CD4-positive, alpha-beta T cell treated with Interleukin-10 for 1 hour (primary cell): ENCODE measurements around the gene P2RY8.
"Not testable (repeated sequence)": the region's sequence is repeated elsewhere in the genome, so short reads cannot be mapped to it uniquely, and the experiment has no call there.

Experiments
- DNase-seq: peaks from one replicate; pipeline ENCODE4 v3.0.0-alpha.2; 2020

The P2RY8 gene

DNA sequence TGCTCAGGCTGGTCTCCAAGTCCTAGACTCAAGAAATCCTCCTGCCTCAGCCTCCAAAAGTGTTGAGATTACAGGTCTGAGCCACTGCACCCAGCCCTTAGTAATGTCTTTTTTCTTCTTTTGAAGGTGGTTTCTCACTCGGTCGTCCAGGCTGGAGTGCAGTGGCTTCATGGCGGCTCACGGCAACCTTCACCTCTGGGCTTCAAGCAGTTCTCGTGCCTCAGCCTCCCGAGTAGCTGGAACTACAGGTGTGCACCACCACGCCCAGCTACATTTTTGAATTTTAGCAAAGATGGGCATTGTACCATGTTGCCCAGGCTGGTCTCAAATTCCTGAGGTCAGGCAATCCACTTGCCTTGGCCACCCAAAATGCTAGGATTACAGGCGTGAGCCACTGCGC is 52.0 kb downstream of the P2RY8 start:
- no peak for DNase-seq

DNA sequence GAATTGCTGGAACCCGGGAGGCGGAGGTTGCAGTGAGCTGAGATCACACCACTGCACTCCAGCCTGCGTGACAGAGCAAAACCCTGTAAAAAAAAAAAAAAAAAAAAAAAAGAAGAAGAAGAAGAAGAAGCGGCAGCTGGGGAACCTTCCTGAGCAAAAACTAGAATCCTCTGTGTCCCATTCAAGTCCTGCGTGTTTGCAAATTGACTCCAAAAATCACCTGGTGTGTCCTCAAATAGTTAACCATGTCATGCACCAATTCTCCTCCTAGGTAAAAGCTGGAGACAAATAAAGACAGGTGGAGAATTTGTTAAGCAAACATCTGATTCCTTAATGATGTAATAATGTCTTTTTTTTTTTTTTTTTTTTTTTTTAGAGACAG is 52.4 kb downstream of the P2RY8 start:
- no peak for DNase-seq

DNA sequence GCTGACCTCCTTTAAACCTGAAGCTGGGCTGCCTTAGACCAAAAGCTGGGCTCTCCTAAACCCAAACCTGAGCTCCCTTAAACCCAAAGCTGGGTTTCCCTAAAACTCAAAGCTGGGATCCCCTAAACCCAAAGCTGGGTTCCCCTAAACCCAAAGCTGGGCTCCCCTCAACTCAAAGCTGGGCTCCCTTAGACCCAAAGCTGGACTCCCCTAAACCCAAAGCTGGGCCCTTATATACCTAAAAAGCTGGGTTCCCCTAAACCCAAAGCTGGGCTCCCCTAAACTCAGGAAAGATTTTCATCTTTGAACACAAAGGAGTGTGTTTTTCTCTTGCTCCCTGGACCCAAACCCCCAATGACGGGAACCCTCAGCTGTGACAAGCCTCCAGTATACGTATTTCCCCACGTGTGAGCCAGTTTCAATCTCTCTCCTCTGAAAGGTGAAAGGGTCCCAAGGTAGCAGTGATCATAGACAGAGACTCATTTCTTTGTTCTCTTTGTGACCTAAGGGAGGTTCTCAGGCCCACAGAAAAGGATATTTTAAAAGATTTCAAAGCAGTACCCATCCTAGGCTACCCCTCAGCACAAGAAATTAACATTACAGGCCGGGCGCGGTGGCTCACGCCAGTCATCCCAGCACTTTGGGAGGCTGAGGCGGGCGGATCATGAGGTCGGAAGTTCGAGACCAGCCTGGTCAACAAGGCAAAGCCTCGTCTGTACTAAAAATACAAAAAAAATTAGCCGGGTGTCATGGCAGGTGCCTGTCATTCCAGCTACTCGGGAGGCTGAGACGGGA is 52.9 kb downstream of the P2RY8 start:
- no peak for DNase-seq

DNA sequence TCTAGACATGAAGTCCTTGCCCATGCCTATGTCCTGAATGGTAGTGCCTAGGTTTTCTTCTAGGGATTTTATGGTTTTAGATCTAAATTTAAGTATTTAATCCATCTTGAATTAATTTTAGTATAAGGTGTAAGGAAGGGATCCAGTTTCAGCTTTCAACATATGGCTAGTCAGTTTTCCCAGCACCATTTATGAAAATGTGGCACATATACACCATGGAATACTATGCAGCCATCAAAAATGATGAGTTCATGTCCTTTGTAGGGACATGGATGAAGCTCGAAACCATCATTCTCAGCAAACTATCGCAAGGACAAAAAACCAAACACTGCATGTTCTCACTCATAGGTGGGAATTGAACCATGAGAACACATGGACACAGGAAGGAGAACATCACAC is 54.5 kb downstream of the P2RY8 start:
- DNase-seq = not testable (repeated sequence)

DNA sequence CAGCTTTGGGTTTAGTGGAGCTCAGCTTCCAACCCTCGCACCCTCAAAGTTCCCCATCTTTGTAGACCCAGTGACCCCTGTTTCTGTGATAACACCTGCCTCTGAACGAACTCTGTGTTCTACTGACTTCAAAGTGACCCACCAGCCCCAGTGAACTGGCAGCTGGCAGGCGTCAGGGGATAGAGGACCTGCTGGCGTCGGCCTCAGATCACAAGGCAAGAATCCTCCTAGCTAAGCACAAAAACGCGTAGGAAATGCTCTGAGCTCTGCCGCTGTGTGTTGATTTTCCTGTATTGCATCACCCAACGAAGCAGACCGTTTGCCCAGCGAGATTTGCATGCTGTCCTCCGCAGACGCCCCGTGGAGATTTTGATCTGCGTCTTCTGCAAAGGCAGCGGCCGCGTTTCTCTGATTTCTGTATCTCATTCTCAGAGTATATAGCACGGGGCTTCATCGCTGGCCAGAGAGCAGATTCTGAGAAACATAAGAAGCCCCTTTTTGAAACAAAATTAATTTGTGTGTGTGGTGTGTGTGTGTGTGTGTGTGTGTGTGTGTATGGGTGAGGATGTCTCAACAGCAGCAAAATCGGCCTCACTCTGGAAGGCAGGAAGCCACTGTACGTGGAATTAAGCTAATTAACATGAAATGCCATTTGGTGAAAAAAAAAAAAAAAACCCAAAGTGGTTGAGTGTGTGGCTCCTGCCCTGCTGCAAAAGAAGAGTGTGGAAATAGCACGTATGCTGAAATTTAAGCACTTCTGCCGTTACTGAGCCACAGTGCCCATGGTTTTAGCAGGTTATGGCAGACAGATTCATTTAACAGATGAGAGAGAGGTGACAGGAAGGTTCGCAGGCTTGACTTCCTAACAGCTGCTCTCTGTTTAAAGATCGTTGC is 55.1 kb downstream of the P2RY8 start:
- peak; percentile 82 for DNase-seq

DNA sequence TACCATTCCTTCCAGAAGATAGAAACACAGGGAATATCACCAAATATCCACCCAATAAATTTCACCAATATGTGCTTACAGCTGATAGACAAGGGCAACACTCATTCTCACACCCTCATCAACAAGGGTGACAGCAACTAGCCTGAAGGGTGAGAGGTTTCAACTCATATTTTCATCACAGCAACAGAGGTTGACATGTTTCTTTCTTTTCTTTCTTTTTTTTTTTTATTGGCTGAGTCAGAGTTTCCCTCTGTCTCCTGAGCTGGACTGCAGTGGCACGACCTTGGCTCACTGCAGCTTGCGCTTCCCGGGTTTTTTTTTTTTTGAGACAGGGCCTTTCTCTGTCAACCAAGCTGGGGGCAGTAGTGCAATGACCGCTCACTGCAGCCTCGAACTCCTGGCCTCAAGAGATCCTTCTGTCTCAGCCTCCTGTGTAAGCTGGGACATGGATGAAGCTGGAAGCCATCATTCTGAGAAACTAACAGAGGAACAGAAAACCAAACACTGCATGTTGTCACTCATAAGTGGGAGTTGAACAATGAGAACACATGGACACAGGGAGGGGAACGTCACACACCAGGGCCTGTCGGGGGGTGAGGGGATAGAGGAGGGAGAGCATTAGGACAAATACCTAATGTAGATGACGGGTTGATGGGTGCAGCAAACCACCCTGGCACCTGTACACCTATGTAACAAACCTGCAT is 56.8 kb downstream of the P2RY8 start:
- DNase-seq = no peak

DNA sequence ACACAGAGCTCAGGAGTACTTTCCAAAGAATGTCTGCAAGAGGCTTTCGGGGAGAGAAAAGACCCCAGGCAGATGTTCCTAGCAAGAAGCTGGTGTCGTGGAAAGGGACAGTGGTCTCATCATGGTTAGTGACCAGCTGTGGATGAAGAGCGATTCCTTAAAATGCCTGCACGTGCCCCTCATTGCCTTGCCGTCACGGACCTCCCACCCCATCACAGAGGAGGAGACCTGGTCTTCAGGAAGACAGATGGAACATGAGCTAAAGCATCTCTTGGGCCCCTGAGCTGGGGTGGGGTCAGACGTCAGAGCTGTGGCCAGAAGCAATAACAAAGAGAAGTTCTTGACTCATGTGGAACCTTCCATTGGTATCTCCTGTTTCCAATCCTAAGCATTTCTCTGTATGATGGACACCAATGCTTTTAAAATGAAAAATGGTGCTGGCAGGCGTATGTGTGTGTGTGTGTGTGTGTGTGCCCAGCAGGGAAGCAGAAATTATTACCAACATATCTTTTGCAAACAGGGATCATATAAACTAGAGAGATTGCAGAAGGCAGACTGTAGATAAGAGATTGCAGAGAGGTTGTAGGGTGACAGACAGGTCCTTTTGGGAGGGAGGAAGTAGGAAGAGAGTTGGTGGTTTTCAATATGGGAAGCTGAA is 59.1 kb downstream of the P2RY8 start:
- no peak for DNase-seq

DNA sequence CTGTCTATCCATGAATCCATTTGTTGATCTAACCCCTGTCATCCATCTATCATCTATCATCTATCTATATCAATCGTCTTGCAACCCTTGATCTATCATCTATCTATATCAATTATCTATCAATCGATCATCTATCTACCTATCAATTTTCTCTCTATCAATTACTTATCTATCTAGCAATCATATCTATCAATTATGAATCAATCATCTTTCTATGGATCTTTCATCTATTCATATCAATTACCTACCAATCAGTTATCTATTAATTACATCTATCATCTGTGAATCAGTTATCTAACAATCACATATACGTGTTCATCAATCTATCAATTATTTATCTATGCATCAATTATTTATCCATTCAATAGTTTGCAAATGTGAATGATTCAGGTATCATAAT is 59.8 kb downstream of the P2RY8 start:
- no peak for DNase-seq

DNA sequence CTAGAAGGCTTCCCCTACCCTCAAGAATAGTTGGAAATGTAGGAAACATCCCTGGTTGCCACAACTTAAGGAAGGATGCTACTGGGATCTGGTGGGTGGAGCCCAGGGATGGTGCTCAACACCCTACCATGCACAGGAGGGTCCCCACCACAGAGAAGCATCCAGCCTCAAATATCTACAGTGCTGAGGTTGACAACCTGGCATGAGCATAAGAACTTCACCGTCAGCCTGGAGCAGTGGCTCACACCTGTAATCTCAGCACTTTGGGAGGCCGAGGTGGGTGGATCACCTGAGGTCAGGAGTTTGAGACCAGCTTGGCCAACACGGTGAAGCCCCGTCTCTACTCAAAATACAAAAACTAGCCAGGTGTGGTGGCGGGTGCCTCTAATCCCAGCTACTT is 60.3 kb downstream of the P2RY8 start:
- no peak for DNase-seq

DNA sequence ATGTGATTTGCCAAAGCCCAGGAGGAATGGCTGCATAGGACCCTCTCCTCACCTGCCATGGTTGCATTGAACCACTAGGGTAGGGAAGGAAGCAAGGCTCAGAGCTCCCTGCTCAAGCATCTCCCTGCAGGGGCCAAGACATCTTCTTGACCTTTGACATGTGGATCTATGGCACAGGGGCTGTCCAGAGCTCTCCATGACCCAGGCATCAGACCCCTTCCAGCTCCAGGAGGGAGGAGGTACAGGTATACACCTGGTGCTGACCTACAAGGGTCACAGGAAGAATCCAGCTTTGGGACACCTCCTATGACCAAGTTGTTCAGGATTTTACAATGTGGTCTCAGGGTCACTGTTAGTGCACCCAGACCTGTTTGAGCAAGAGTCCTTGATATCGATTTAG is 61.1 kb downstream of the P2RY8 start:
- no peak for DNase-seq

DNA sequence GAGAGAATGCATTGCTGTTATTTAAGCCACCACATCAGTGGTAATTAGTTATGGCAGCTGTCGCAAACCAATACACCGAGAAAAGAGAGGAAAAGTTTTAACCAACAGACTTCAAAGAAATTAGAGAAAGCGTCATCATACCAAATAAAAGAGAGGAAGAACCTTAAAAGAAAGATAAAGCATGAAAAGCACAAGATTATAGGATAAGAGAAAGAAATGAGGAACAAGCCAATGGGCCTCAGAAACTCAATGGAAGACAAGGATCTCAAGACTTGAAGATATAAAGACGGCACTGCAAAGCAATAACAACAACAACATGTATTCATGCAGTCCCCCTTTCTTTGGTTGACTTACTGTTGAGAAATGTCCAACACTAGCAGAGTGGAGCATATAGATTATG is 61.5 kb downstream of the P2RY8 start:
- no peak for DNase-seq

DNA sequence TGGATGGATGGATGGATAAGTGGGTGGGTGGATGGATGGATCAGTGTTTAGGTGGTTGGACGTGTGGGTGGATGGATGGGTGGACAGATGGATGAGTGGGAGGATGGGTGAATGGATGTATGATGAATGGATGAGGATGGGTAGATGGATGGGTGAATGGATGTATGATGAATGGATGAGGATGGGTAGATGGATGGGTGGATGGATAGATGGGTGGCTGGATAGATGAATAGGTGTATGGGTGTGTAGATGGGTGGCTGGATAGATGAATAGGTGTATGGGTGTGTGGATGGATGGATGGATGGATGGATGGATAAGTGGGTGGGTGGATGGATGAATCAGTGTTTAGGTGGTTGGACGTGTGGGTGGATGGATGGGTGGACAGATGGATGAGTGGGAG is 62.4 kb downstream of the P2RY8 start:
- not testable (repeated sequence) for DNase-seq

DNA sequence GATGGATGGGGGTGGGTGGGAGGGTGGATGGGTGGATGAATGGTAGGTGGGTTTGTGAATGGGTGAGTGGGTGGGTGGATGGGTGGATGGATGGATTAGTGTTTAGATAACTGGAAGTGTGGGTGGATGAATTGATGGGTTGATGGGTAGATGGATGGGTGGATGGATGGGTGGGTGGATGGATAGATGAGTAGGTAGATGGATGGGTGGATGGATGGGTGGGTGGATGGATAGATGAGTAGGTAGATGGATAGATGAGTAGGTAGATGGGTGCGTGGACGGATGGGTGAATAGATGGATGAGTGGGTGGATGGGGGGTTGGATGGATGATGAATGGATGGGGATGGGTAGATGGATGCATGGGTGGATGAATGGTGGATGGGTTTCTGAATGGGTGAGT is 64.0 kb downstream of the P2RY8 start:
- no peak for DNase-seq

DNA sequence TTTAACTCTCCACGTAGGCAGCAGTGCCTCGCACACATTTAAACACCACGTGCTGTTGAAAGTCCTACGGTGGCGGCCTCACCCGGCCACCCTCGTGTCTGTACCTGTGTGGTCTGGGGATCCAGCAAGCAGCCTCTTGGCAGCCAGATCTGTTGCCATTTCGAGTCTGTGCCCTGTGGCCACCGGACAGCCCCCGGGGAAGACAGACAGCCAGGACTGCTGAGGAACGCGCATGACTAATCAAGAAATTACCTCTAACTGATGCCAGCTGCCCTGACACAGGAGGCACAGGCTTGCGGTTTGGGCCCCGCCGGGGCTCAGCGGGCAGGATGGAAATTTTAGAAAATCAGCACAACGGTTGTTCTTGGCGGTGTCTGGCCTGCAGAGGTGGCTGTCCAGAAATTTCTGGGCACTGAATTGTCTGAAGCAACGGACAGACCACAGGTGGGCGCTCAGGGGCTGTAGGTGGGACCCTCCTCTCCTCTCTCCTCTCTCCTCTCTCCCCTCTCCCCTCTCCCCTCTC is 68.7 kb downstream of the P2RY8 start:
- DNase-seq = peak; percentile 81

DNA sequence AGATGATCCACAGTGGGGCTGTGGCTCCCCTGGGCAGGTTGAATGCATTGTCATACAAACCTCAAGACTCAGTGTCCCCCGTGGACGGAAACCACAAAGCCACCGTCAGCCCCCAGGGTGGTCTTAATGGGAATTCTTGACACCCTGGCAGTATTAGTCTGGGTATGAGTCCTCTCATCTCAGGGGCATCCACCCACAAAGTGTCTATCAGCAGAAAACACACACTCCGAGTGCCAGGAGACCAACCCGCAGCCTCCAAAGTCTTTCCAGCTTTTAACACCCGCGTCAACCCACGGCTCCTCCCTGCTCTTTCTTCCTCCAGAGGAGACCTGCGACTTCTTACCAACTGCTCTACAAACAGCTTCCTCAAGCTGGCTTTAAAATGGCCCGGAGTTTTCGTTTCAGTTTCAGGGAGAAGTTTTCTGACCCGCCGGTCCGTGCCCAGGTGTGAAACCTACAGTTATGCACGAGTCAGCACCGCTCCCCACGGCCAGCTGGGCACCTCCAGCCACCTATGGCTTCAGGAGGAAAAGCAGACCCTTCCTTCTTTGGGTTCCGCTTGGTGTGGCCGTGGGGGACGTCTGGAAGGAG is 69.9 kb downstream of the P2RY8 start:
- peak; percentile 58 for DNase-seq

DNA sequence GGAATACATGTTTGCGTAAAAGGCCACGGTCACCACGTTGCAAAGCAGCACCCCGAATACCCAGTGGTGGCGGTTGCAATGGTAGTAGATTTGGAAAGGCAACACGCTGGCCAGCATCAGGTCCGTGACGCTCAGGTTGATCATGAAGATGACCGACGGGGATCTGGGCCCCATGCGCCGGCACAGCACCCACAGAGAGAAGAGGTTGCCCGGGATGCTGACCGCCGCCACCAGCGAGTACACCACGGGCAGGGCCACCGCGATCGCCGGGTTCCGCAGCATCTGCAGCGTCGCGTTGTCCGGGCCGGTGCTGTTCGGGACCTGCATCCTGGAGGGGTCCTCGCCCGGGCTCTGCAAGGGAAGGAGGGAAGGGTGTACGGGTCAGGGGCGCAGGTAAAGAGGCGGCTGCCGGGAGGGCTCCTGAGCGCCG is 70.7 kb downstream of the P2RY8 start:
- no peak for DNase-seq

DNA sequence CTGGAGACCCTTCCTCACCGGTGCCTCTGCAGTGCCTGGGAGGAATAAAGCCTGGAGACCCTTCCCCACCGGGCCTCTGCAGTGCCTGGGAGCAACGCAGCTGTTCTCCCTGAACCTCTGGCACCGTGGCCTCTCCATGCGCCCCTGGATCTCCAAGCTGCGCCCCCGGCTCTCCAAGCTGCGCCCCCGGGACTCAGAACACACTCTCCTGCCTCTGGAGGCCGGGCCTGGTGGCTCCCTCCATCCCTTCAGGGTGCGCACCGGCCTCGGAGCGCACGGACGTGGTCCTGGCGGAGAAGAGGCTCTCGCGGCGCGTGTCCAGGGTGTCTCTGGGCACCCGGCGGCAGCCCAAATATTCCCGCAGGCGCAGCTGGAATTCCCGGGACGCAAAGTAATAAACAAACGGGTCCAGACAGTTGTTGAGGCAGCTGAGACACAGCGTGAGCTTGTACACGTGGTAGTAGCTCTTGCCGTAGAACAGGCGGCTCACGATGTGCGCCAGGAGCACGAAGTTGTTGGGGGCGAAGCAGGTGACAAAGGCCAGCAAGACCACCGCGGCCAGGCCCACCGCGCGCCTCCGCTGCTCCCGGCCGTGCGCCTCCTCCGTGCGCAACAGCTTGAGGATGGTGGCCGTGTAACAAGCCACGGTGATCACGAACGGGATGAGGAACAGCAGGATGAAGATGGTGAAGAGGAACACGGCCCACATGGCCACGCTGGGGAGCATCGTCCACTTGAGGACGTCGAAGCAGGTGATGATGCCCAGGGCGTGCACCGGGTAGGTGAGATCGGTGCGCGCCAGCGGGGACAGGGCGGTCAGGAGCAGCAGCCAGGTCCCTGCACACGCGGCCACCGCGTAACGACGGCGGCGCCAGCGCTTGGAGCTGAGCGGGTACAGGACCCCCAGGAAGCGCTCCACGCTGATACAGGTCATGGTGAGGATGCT is 71.4 kb downstream of the P2RY8 start:
- DNase-seq = no peak

DNA sequence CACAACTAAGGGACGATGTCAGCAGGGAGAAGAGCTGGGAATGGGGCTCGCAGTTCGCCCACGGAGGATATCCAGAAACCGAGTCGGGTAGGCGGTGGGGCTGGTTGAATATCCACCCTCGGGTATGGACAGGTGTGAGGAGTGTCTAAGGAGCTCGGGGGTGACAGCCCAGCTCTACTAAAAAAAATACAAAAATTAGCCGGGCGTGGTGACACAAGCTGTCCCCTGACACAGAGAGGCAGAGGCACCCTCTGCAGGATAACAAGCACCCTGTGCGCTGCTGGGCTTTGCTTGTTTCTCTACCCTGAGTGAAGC is 72.1 kb downstream of the P2RY8 start:
- no peak for DNase-seq

DNA sequence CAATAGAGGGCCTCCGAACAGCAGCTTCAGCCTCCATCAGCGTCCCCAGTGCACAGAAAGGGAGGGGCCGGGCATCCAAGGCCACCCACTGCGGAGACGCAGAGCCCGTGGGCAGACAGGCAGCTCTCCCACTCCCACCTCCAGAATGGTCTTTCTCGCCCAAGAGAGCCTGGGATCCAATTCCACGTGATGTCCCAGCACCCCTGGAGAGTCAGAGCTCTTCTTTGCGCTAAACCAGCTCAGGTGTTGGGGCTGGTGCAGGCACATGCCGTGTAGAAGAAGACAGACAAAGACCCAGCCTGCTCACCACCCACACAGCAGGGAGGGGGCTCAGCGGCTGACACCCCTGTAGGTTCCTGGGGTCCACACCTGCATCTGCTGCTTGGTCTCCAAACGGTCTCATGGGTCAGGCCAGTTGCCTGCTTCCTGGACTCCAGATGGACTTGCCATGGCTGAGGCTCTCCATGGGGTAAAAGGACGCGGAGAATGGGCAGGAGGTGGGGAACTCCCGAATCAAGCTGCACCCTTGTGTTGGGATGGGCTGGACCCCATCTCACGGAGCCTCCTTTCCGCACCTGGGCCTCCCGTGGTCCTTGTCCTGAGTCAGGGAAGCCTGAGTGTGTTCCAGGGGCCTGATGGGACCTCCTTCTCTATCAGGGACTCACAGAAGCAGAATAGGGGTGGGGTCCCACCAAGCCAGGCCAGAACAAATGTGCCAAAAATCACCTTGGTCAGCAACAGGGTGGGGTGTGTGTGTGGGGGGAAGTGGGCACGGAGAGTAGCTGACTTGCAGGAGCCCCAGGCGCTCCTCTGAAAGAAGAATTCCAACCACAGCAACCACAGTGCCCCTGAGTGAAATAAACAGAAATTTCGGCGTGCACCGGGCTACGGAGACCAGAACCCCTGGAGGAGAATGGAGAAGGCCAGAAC is 72.7 kb downstream of the P2RY8 start:
- peak; percentile 51 for DNase-seq

DNA sequence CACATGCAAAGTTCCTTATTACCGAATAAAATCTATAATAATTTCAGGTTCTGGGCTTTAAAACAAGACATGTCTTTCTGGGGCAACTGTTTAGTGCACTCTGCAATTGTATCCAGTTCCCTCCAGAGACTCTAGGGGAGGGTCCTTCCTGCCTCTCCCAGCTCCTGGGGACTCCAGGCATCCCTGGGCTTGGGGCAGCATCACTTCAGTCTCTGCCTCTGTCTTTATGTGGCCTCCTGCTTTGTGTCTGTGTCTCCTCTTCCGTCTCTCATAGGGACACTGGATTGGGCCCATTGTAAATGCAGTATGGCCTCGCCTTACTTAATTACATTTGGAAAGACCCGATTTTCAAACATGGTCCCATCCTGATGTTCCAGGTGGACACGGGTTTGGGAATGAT is 73.4 kb downstream of the P2RY8 start:
- DNase-seq = no peak
